ENCODE measurements around the gene LRRTM2. TPM values are rescaled to one million over a fixed set of nuclear protein-coding genes. Genes with fewer than 3 reads are reported as not detected.

The LRRTM2 gene, protein sequence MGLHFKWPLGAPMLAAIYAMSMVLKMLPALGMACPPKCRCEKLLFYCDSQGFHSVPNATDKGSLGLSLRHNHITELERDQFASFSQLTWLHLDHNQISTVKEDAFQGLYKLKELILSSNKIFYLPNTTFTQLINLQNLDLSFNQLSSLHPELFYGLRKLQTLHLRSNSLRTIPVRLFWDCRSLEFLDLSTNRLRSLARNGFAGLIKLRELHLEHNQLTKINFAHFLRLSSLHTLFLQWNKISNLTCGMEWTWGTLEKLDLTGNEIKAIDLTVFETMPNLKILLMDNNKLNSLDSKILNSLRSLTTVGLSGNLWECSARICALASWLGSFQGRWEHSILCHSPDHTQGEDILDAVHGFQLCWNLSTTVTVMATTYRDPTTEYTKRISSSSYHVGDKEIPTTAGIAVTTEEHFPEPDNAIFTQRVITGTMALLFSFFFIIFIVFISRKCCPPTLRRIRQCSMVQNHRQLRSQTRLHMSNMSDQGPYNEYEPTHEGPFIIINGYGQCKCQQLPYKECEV
- total RNA-seq (2022; extraction: Qiagen RNA extraction; ENCODE audit: low read depth) = not detected in 5 replicates

GRCh38 chr5:138874771-138875551 lies at the start of gene LRRTM2:
TSS of gene LRRTM2 (minus strand) at chr5:138875335. CDS start at chr5:138874911, 424 bp downstream.

Other genes starting within 250 kb of the LRRTM2 start
- 202 to 244 TPM (median 212 TPM) in 5 replicates for gene CTNNA1, start 121.9 kb downstream of the LRRTM2 start, total RNA-seq (2022; extraction: Qiagen RNA extraction; ENCODE audit: low read depth)

Measured in A549 treated with CpdA at 1 μM for 4 hours (cell line).